Endothelial cell of hepatic sinusoid (primary cell): ENCODE measurements around the gene KLHL30.

Source experiments
- in situ Hi-C: cut with HindIII; loops from 2 replicates; pipeline ENCODE4 v1.10.0; 2017; ENCODE audit warnings: low sequenced_read_pairs

The KLHL30 gene

GRCh38 chr2:238138331-238139195 is at the start of gene KLHL30:
KLHL30 (plus strand) TSS chr2:238138668; CDS start chr2:238140755, 2,087 bp downstream.
- in situ Hi-C loops = no loop called here

- in situ Hi-C loops = loop anchor here (5.0 kb wide), 2 partner anchors 64 to 254 kb away; no protein-coding TSS in a partner anchor
Observed at GRCh38 chr2:238090887-238091286, 47.6 kb upstream of the KLHL30 start.

GRCh38 chr2:238091436-238092060 is 46.9 kb upstream of the KLHL30 start:
- in situ Hi-C loops = loop anchor here (5.0 kb wide), 2 partner anchors 64 to 254 kb away; no protein-coding TSS in a partner anchor

GRCh38 chr2:238092486-238093035 is 45.9 kb upstream of the KLHL30 start:
- in situ Hi-C loops = loop anchor here (5.0 kb wide), 2 partner anchors 65 to 255 kb away; no protein-coding TSS in a partner anchor

- in situ Hi-C loops = loop anchor here (5.0 kb wide), 2 partner anchors 66 to 256 kb away; no protein-coding TSS in a partner anchor
Observed at GRCh38 chr2:238093181-238094140, 45.0 kb upstream of the KLHL30 start.

- in situ Hi-C loops = loop anchor here (5.0 kb wide), 2 partner anchors 67 to 257 kb away; no protein-coding TSS in a partner anchor
Observed at GRCh38 chr2:238094438-238095022, 43.9 kb upstream of the KLHL30 start.

- in situ Hi-C loops = no loop called here
Observed at GRCh38 chr2:238095143-238095542, 43.3 kb upstream of the KLHL30 start.

- in situ Hi-C loops = no loop called here
Observed at GRCh38 chr2:238096311-238097011, 42.0 kb upstream of the KLHL30 start.

- in situ Hi-C loops = no loop called here
Observed at GRCh38 chr2:238097201-238097987, 41.1 kb upstream of the KLHL30 start.

- in situ Hi-C loops = no loop called here
Observed at GRCh38 chr2:238097988-238098871, 40.2 kb upstream of the KLHL30 start.

GRCh38 chr2:238098901-238099713 is 39.4 kb upstream of the KLHL30 start:
- in situ Hi-C loops = no loop called here

- in situ Hi-C loops = no loop called here
Observed at GRCh38 chr2:238099714-238100048, 38.8 kb upstream of the KLHL30 start.

- in situ Hi-C loops = no loop called here
Observed at GRCh38 chr2:238100049-238100820, 38.2 kb upstream of the KLHL30 start, which contains the start of gene ESPNL. ESPNL (plus strand) TSS chr2:238100340; CDS start chr2:238100420, 80 bp downstream.

GRCh38 chr2:238100821-238101771 is 37.4 kb upstream of the KLHL30 start:
- in situ Hi-C loops = no loop called here
